DND-41 (cell line): ENCODE measurements around the gene HCCS.

Source experiments
- ATAC-seq: fragments of 200-7000 bp; cut with Tn5 transposase; 3 replicates; pipeline ENCODE4 v1.9.1; 2021; ENCODE audit warnings: low read depth; ENCODE audit not compliant: insufficient read depth
- DNase-seq: peaks from one replicate; pipeline ENCODE4 v3.0.0-alpha.2; 2020
- H2AFZ ChIP-seq: 2 replicates; pipeline ENCODE4 v1.6.0; 2012; ENCODE audit warnings: low read depth, low read length
- H3K27ac ChIP-seq: 2 replicates; pipeline ENCODE4 v1.5.1; 2012; ENCODE audit warnings: low read length, inconsistent platforms
- H3K27me3 ChIP-seq: fragments of 200-600 bp; sonication (generic); 2 replicates; pipeline ENCODE4 v1.6.0; 2012; ENCODE audit warnings: low read length, mild to moderate bottlenecking, inconsistent platforms; ENCODE audit not compliant: insufficient read depth, poor library complexity
- H3K36me3 ChIP-seq: 2 replicates; pipeline ENCODE4 v1.5.1; 2012; ENCODE audit warnings: low read length, inconsistent platforms; ENCODE audit not compliant: insufficient read depth
- H3K4me1 ChIP-seq: 2 replicates; pipeline ENCODE4 v1.5.1; 2012; ENCODE audit warnings: mild to moderate bottlenecking, low read length; ENCODE audit not compliant: insufficient read depth
- H3K4me2 ChIP-seq: 2 replicates; pipeline ENCODE4 v1.6.0; 2012; ENCODE audit warnings: mild to moderate bottlenecking, moderate library complexity, low read length, inconsistent platforms; ENCODE audit not compliant: insufficient read depth
- H3K4me3 ChIP-seq, 2 experiments: fragments of 200-600 bp in 1 of 2; shearing (Covaris generic) in 1 of 2; 2 replicates each; pipeline ENCODE4 v1.5.1; 2012 to 2016; ENCODE audit warnings: inconsistent platforms in 2 of 2, low read length in 2 of 2, mild to moderate bottlenecking in 2 of 2, low read depth in 1 of 2, moderate library complexity in 1 of 2
- H3K79me2 ChIP-seq: 2 replicates; pipeline ENCODE4 v1.6.0; 2012; ENCODE audit warnings: low read length, inconsistent platforms; ENCODE audit not compliant: insufficient read depth
- H3K9ac ChIP-seq: 2 replicates; pipeline ENCODE4 v1.6.0; 2012; ENCODE audit warnings: low read depth, mild to moderate bottlenecking, inconsistent platforms, low read length, moderate library complexity
- H3K9me3 ChIP-seq: 2 replicates; pipeline ENCODE4 v1.5.1; 2012; ENCODE audit warnings: low read length, moderate library complexity, mild to moderate bottlenecking, inconsistent platforms; ENCODE audit not compliant: insufficient read depth, severe bottlenecking
- H4K20me1 ChIP-seq: 2 replicates; pipeline ENCODE4 v1.6.0; 2012; ENCODE audit warnings: low read length; ENCODE audit not compliant: insufficient read depth
- EZH2 ChIP-seq: IDR thresholded peaks from 3 replicates; pipeline ENCODE4 v1.6.1; 2012; ENCODE audit warnings: borderline replicate concordance, low read depth, mild to moderate bottlenecking, moderate library complexity, low read length, inconsistent platforms; ENCODE audit not compliant: severe bottlenecking
- TF ChIP-seq, protein P1 (sequence below): IDR thresholded peaks from 2 replicates; pipeline ENCODE4 v1.5.1; 2012; ENCODE audit warnings: borderline replicate concordance, low read length, moderate library complexity, mild to moderate bottlenecking; ENCODE audit not compliant: poor library complexity, severe bottlenecking; ENCODE audit errors: extremely low read depth

HCCS gene

GRCh38 chrX:11124112-11124511 is 13.0 kb downstream of the HCCS start:
- no peaks in the 10 kb centered on the region for H3K79me2 ChIP-seq
- TF ChIP-seq, protein P1, sequence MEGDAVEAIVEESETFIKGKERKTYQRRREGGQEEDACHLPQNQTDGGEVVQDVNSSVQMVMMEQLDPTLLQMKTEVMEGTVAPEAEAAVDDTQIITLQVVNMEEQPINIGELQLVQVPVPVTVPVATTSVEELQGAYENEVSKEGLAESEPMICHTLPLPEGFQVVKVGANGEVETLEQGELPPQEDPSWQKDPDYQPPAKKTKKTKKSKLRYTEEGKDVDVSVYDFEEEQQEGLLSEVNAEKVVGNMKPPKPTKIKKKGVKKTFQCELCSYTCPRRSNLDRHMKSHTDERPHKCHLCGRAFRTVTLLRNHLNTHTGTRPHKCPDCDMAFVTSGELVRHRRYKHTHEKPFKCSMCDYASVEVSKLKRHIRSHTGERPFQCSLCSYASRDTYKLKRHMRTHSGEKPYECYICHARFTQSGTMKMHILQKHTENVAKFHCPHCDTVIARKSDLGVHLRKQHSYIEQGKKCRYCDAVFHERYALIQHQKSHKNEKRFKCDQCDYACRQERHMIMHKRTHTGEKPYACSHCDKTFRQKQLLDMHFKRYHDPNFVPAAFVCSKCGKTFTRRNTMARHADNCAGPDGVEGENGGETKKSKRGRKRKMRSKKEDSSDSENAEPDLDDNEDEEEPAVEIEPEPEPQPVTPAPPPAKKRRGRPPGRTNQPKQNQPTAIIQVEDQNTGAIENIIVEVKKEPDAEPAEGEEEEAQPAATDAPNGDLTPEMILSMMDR = no peak
- no peak for TF ChIP-seq EZH2
- no peak overlapping the region for H2AFZ ChIP-seq
- H3K9ac ChIP-seq = no peak overlapping the region
- H3K27ac ChIP-seq = no peak overlapping the region
- no peak overlapping the region for H3K4me2 ChIP-seq
- no peak overlapping the region for H3K4me3 ChIP-seq
- H4K20me1 ChIP-seq = no peaks in the 10 kb centered on the region
- DNase-seq = no peak
- peaks cover 27% of the 10 kb centered on the region for H3K36me3 ChIP-seq
- no peaks in the 10 kb centered on the region for H3K9me3 ChIP-seq
- H3K4me1 ChIP-seq = no peaks in the 10 kb centered on the region
- H3K27me3 ChIP-seq = no peaks in the 10 kb centered on the region
- ATAC-seq = no peak

DNA sequence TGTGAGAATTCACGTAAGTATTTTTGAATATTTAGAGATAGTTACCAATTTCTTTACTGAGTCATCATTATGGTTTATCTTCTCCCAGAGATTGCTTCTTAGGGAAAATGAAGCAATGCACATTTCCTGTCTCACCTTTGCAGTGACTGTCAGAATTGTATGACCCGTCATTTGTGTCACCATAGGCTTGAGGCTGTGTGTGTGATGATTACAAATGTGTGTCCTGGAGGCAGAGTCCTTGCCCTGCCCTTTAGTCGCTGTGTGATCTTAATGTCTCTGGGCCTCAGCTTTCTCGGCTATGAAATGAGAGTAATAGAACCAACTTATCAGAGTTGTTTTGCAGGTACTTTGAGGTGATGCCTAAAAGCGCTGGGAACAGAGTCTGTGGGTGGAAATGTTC is 13.9 kb downstream of the HCCS start:
- no peaks in the 10 kb centered on the region for H3K9me3 ChIP-seq
- no peaks in the 10 kb centered on the region for H3K79me2 ChIP-seq
- DNase-seq = no peak
- no peak overlapping the region for H3K27ac ChIP-seq
- TF ChIP-seq EZH2 = no peak
- TF ChIP-seq, protein P1 = no peak
- no peak overlapping the region for H2AFZ ChIP-seq
- H3K4me2 ChIP-seq = no peak overlapping the region
- ATAC-seq = no peak
- no peaks in the 10 kb centered on the region for H3K4me1 ChIP-seq
- no peaks in the 10 kb centered on the region for H3K27me3 ChIP-seq
- H3K4me3 ChIP-seq = no peak overlapping the region
- H4K20me1 ChIP-seq = no peaks in the 10 kb centered on the region
- H3K9ac ChIP-seq = no peak overlapping the region
- H3K36me3 ChIP-seq = peaks cover 18% of the 10 kb centered on the region

DNA sequence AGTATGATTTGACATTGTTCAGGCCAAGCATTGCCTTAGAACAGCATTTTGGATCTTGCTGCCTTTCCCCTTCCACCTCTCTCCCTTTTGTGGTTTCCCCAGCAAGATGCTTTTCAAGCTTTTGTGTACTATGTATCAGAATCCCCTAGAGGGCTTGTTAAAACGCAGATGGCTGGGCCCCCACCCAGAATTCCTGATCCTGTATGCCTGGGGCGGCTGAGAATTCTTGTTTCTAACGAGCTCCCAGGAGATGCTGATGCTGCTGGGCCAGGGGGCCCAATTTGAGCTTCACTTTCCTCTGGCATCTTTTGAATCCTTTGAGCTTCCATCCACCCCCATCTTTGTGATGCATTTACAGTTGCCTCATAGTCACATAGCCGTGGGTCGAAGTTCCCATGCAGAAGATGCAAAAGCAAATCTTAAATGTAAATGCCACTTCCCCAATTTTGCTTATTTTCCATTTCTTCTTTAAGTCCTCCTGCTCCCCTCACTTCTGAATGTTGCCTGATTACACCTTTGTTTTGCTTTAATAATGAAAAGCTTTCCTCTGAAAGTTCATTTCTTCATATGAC is 18.5 kb downstream of the HCCS start:
- H3K27me3 ChIP-seq = no peaks in the 10 kb centered on the region
- no peak overlapping the region for H3K4me3 ChIP-seq
- no peak overlapping the region for H2AFZ ChIP-seq
- H3K4me1 ChIP-seq = no peaks in the 10 kb centered on the region
- no peaks in the 10 kb centered on the region for H3K36me3 ChIP-seq
- no peak overlapping the region for H3K9ac ChIP-seq
- DNase-seq (no peak), ATAC-seq (no peak)
- no peaks in the 10 kb centered on the region for H3K9me3 ChIP-seq
- TF ChIP-seq, protein P1 = no peak
- no peak for TF ChIP-seq EZH2
- H4K20me1 ChIP-seq = no peaks in the 10 kb centered on the region
- no peak overlapping the region for H3K4me2 ChIP-seq
- H3K79me2 ChIP-seq = no peaks in the 10 kb centered on the region
- no peak overlapping the region for H3K27ac ChIP-seq

DNA sequence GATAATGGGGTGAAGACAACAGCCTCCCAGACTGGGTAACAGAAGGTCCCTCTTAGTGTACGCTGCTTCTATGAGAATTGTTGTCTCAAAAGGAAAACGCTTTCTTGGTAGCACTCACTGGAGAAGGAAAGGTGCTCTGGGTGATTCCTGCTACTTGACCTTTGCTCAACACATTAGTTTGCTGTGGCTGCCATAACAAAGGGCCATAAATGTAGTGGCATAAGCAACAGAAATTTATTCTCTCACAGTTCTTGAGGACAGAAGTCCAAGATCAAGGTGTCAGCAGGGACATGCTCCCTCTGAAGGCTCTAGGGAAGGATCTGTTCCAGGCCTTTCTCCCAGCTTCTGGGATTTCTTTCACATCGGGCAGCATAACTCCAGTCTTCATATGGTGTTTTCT is 19.0 kb downstream of the HCCS start:
- Histone ChIP-seq H3K36me3 (no peaks in the 10 kb centered on the region), H3K27me3 (no peaks in the 10 kb centered on the region), H3K27ac (no peak overlapping the region), H3K4me2 (no peak overlapping the region), H2AFZ (no peak overlapping the region), H3K4me3 (no peak overlapping the region), H3K4me1 (no peaks in the 10 kb centered on the region), H3K79me2 (no peaks in the 10 kb centered on the region), H3K9ac (no peak overlapping the region), H3K9me3 (no peaks in the 10 kb centered on the region), H4K20me1 (no peaks in the 10 kb centered on the region)
- no peak for ATAC-seq
- TF ChIP-seq, protein P1 = no peak
- no peak for TF ChIP-seq EZH2
- no peak for DNase-seq
